ENCODE results near the gene C5orf58. TPM values are rescaled to one million over a fixed set of nuclear protein-coding genes. Genes with fewer than 3 reads are reported as not detected.

The C5orf58 gene, protein sequence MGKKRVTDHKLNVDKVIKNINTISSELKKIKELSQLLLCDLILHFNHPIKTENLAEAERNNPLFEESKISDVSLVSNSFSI
- total RNA-seq (2022; extraction: Qiagen RNA extraction): not detected in 5 replicates

GRCh38 chr5:170232786-170233185 is at the start of gene C5orf58:
C5orf58 (plus strand) TSS chr5:170232985; CDS start chr5:170234977, 1,992 bp downstream.

Other genes starting within 250 kb of the C5orf58 start
- not detected in 5 replicates for gene FOXI1, start 127.1 kb upstream of the C5orf58 start, total RNA-seq (2022; extraction: Qiagen RNA extraction)
- gene LCP2, start 64.8 kb downstream of the C5orf58 start, total RNA-seq (2022; extraction: Qiagen RNA extraction): 0.06 TPM in 1 of 5 replicates, not detected in the others
- not detected in 5 replicates for gene KCNMB1, start 156.4 kb downstream of the C5orf58 start, total RNA-seq (2022; extraction: Qiagen RNA extraction)